NOMO-1 treated with DMSO at 0.1 percent for 48 hours (cell line): Measurements from ENCODE around the gene CDK8.
A peak's percentile ranks its signal among the peaks of the same experiment; 100 is the strongest.
"Not testable (repeated sequence)": the region's sequence is repeated elsewhere in the genome, so short reads cannot be mapped to it uniquely, and the experiment has no call there.

Experiments
- DNase-seq: peaks from one replicate; lab custom pipeline; 2025; ENCODE audit not compliant: unreplicated experiment; lab: John Stamatoyannopoulos, UW

The CDK8 gene

GRCh38 chr13:26310470-26310869, 56.5 kb downstream of the CDK8 start:
- DNase-seq, result no peak

GRCh38 chr13:26312019-26312418, 58.1 kb downstream of the CDK8 start:
- DNase-seq, result not testable (repeated sequence)

GRCh38 chr13:26316095-26316494, 62.2 kb downstream of the CDK8 start:
- DNase-seq, result not testable (repeated sequence)

GRCh38 chr13:26320766-26321165, 66.8 kb downstream of the CDK8 start:
- no peak for DNase-seq

- DNase-seq, result no peak
Measured at GRCh38 chr13:26323127-26323526, 69.2 kb downstream of the CDK8 start.

- DNase-seq, result no peak
Measured at GRCh38 chr13:26323764-26324163, 69.8 kb downstream of the CDK8 start.

- no peak for DNase-seq
Measured at GRCh38 chr13:26324294-26324693, 70.4 kb downstream of the CDK8 start.

GRCh38 chr13:26324867-26325266, 70.9 kb downstream of the CDK8 start:
- no peak for DNase-seq

- no peak for DNase-seq
Measured at GRCh38 chr13:26325876-26326275, 71.9 kb downstream of the CDK8 start.

GRCh38 chr13:26326562-26326961, 72.6 kb downstream of the CDK8 start:
- no peak for DNase-seq

GRCh38 chr13:26327940-26328725, 74.2 kb downstream of the CDK8 start:
- no peak for DNase-seq

GRCh38 chr13:26335158-26335557, 81.2 kb downstream of the CDK8 start:
- DNase-seq, result no peak

GRCh38 chr13:26340807-26341206, 86.9 kb downstream of the CDK8 start:
- no peak for DNase-seq

- no peak for DNase-seq
Measured at GRCh38 chr13:26342898-26343297, 89.0 kb downstream of the CDK8 start.

GRCh38 chr13:26343816-26344215, 89.9 kb downstream of the CDK8 start:
- DNase-seq, result no peak

GRCh38 chr13:26344980-26345379, 91.1 kb downstream of the CDK8 start:
- no peak for DNase-seq

GRCh38 chr13:26348966-26349365, 95.0 kb downstream of the CDK8 start:
- no peak for DNase-seq

- no peak for DNase-seq
Measured at GRCh38 chr13:26362261-26362660, 108.3 kb downstream of the CDK8 start.

- DNase-seq, result no peak
Measured at GRCh38 chr13:26370553-26370952, 116.6 kb downstream of the CDK8 start.

- DNase-seq, result no peak
Measured at GRCh38 chr13:26372747-26373146, 118.8 kb downstream of the CDK8 start.

- peak; percentile 17 for DNase-seq
Measured at GRCh38 chr13:26376430-26376829, 122.5 kb downstream of the CDK8 start.

- DNase-seq, result no peak
Measured at GRCh38 chr13:26377038-26377437, 123.1 kb downstream of the CDK8 start.

GRCh38 chr13:26378116-26378515, 124.2 kb downstream of the CDK8 start:
- no peak for DNase-seq
